Right lobe of liver (tissue), 6 donors: ENCODE results near the gene CCNF. TPM values are rescaled to one million over a fixed set of nuclear protein-coding genes. Genes with fewer than 3 reads are reported as not detected.

ENCODE experiments used
- ATAC-seq, 4 donors: fragments of 200-7000 bp; cut with Tn5 transposase; one replicate each; pipeline ENCODE4 v1.9.1; 2020; ENCODE audit warnings: mild to moderate bottlenecking in 4 of 4, moderate library complexity in 4 of 4
- DNase-seq, 3 donors: peaks; one replicate each; pipeline ENCODE4 v3.0.0-alpha.2; 2020
- H3K27ac ChIP-seq, 3 donors: fragments of 200-600 bp; one replicate each; pipeline ENCODE4 v1.8.0; 2022
- H3K27me3 ChIP-seq, 2 donors: fragments of 200-600 bp; one replicate each; pipeline ENCODE4 v1.8.0; 2022
- H3K36me3 ChIP-seq, 4 donors: fragments of 200-600 bp; sonication (generic) in 1 of 4; one replicate each; pipeline versions ENCODE4 v1.5.1 to v1.8.0; 2017 to 2022; ENCODE audit warnings: control low read depth in 1 of 4
- H3K4me1 ChIP-seq, 4 donors: fragments of 200-600 bp; sonication (generic) in 1 of 4; one replicate each; pipeline versions ENCODE4 v1.5.1 to v1.8.0; 2017 to 2022; ENCODE audit warnings: control low read depth in 1 of 4
- H3K4me3 ChIP-seq, 3 donors: fragments of 200-600 bp; one replicate each; pipeline ENCODE4 v1.8.0; 2022
- H3K9me3 ChIP-seq, 4 donors: fragments of 200-600 bp; sonication (generic) in 1 of 4; one replicate each; pipeline versions ENCODE4 v1.5.1 to v1.8.0; 2017 to 2022; ENCODE audit warnings: control low read depth in 1 of 4
- CTCF ChIP-seq, 4 donors: fragments of 200-600 bp in 3 of 4; fragments of 450-650 bp in 1 of 4; IDR thresholded peaks; one replicate each; pipeline versions ENCODE4 v1.5.1 to v1.8.0; 2016 to 2022; ENCODE audit warnings: antibody characterized with exemption in 4 of 4, mild to moderate bottlenecking in 2 of 4
- POLR2A ChIP-seq: fragments of 450-650 bp; IDR thresholded peaks from one replicate; pipeline ENCODE4 v1.6.1; 2017; ENCODE audit warnings: antibody characterized with exemption, mild to moderate bottlenecking
- WGBS: methylation state at CpG from one replicate; pipeline ENCODE4 v1.1.6; 2018; ENCODE audit warnings: low coverage, low lambda C conversion rate; ENCODE audit not compliant: insufficient coverage; ENCODE audit errors: missing lambda C conversion rate; 5-methylcytosine and 5-hydroxymethylcytosine counted together
- intact Hi-C, 2 donors: fragments of 100-400 bp; cut with DNase I; formaldehyde crosslinking; loops; one replicate each; pipeline versions ENCODE4 v1.11.2 to v1.14.1; 2022
- total RNA-seq, 6 experiments: library from RNA; depleted of rRNA in 2 of 6; stranded (reverse); fragments of >200 nt in 2 of 6; fragmentation: NEBNext Ultra II Directional in 3 of 6; extraction: Animal tissue kit (Norgen Biotek cat#: 25700) in 3 of 6; gene quantifications; one replicate each; pipeline versions ENCODE4 v1.1.0 to v1.2.4, GENCODE V29; 2016 to 2023
- donor health status: DM: no; HTN: yes; CAD: no.
- donor health status: DM: no; HTN: no; CAD: no.
- donor health status: DM: no; HTN: no; CAD: no.
- donor health status: DM: no; HTN: yes; CAD: no.
- donor health status: DM: no; HTN: yes; CAD: no.

CCNF gene
- total RNA-seq, 6 experiments from 2014 or later, result 1.3 to 2.7 (median 1.7) TPM

GRCh38 chr16:2486645-2487516, 57.6 kb downstream of the CCNF start:
- H3K27me3 ChIP-seq, result no peaks in the 10 kb centered on the region
- ATAC-seq (peak in 3 of 4 donors; percentile 27 to 40 (median 34)), DNase-seq (peak in 2 of 3 donors; percentile 56 to 62)
- H3K36me3 ChIP-seq, result peaks cover 0 to 4% (median 0%) of the 10 kb centered on the region in 4 donors
- H3K4me1 ChIP-seq, result peaks cover 0 to 34% (median 9%) of the 10 kb centered on the region in 4 donors
- WGBS, result 62% methylated on average over 13 of the region's 29 CpGs
- no peak for TF ChIP-seq POLR2A
- TF ChIP-seq CTCF (IDR thresholded peaks at IDR 0.05), result peak in 2 of 4 donors; percentile 8 to 16
- H3K27ac ChIP-seq, result no peak overlapping the region
- no peaks in the 10 kb centered on the region for H3K9me3 ChIP-seq
- no peak overlapping the region for H3K4me3 ChIP-seq
- intact Hi-C loops, result no loop called here

GRCh38 chr16:2487517-2487842, 58.2 kb downstream of the CCNF start:
- Histone ChIP-seq H3K36me3 (peaks cover 0 to 4% (median 0%) of the 10 kb centered on the region in 4 donors), H3K27ac (no peak overlapping the region), H3K4me1 (peaks cover 0 to 37% (median 9%) of the 10 kb centered on the region in 4 donors), H3K9me3 (no peaks in the 10 kb centered on the region), H3K27me3 (no peaks in the 10 kb centered on the region), H3K4me3 (no peak overlapping the region)
- ATAC-seq, result no peak
- TF ChIP-seq CTCF (IDR thresholded peaks at IDR 0.05) (no peak), POLR2A (no peak)
- intact Hi-C loops, result no loop called here
- no peak for DNase-seq
- WGBS, result 57% methylated on average over 4 of the region's 8 CpGs

GRCh38 chr16:2487903-2488531, 58.8 kb downstream of the CCNF start:
- Histone ChIP-seq H3K36me3 (peaks cover 0 to 4% (median 0%) of the 10 kb centered on the region in 4 donors), H3K27ac (no peak overlapping the region), H3K4me1 (peaks cover 0 to 33% (median 9%) of the 10 kb centered on the region in 4 donors), H3K4me3 (no peak overlapping the region), H3K27me3 (no peaks in the 10 kb centered on the region), H3K9me3 (no peaks in the 10 kb centered on the region)
- intact Hi-C loops, result no loop called here
- TF ChIP-seq POLR2A (no peak), CTCF (IDR thresholded peaks at IDR 0.05) (no peak)
- no peak for ATAC-seq
- DNase-seq, result no peak
- 81% methylated on average over 7 of the region's 15 CpGs for WGBS

GRCh38 chr16:2489581-2489980, 60.3 kb downstream of the CCNF start:
- no CpG with 5 or more reads among the region's 16 CpGs for WGBS
- Histone ChIP-seq H3K36me3 (peaks cover 0 to 4% (median 0%) of the 10 kb centered on the region in 4 donors), H3K27me3 (no peaks in the 10 kb centered on the region), H3K4me3 (no peak overlapping the region), H3K9me3 (no peaks in the 10 kb centered on the region), H3K27ac (no peak overlapping the region), H3K4me1 (peaks cover 0 to 18% (median 7%) of the 10 kb centered on the region in 4 donors)
- TF ChIP-seq CTCF (IDR thresholded peaks at IDR 0.05), result no peak
- TF ChIP-seq POLR2A, result no peak
- DNase-seq (no peak), ATAC-seq (no peak)
- intact Hi-C loops, result no loop called here
